ENCODE measurements around the gene GON7.
"Not testable (repeated sequence)": the region's sequence is repeated elsewhere in the genome, so short reads cannot be mapped to it uniquely, and the experiment has no call there.

Gene GON7

DNA sequence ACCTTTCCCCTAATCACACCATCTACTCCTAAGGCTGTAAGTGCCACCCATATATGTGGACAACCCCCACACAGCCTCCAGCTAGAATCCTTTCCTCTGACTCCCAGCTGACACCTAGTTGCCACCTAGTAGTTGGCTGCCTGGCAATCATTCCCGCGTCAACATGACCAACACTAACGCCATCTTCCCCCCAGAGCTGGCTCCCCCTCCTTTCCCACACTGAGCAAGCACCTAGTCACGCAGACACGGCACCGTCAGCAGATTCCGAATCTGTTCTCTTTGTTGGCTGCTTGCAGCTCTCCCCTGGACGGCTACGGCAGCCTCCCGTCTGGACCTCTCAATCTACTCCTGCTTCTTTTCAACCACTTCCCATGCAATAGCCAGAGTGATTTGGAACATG lies 27.9 kb upstream of the GON7 start:
- TF ChIP-seq, protein P1, sequence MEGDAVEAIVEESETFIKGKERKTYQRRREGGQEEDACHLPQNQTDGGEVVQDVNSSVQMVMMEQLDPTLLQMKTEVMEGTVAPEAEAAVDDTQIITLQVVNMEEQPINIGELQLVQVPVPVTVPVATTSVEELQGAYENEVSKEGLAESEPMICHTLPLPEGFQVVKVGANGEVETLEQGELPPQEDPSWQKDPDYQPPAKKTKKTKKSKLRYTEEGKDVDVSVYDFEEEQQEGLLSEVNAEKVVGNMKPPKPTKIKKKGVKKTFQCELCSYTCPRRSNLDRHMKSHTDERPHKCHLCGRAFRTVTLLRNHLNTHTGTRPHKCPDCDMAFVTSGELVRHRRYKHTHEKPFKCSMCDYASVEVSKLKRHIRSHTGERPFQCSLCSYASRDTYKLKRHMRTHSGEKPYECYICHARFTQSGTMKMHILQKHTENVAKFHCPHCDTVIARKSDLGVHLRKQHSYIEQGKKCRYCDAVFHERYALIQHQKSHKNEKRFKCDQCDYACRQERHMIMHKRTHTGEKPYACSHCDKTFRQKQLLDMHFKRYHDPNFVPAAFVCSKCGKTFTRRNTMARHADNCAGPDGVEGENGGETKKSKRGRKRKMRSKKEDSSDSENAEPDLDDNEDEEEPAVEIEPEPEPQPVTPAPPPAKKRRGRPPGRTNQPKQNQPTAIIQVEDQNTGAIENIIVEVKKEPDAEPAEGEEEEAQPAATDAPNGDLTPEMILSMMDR (conservative IDR thresholded peaks at IDR 0.05; ENCODE audit: control insufficient read depth, insufficient read depth, low read depth, low read length), result no peak
- peak; percentile 89 for DNase-seq (ENCODE audit: low read depth)
- no peak overlapping the region for H3K4me3 ChIP-seq (ENCODE audit: control insufficient read depth, low read depth, low read length)

DNA sequence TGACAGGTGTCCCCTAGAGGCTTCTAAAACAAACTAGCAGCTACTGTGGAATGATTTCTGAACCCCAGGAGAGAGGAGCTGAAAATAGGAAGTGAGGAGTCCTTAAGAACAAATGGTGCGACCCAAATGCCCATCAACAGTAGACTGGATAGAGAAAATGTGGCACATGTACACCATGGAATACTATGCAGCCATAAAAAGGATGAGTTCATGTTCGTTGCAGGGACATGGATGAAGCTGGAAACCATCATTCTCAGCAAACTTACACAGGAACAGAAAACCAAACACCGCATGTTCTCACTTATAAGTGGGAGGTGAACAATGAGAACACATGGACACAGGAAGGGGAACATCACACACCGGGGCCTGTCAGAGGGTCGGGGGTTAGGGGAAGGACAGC lies 26.2 kb upstream of the GON7 start:
- H3K4me3 ChIP-seq (ENCODE audit: control insufficient read depth, low read depth, low read length); DNase-seq (ENCODE audit: low read depth): not testable (repeated sequence)

DNA sequence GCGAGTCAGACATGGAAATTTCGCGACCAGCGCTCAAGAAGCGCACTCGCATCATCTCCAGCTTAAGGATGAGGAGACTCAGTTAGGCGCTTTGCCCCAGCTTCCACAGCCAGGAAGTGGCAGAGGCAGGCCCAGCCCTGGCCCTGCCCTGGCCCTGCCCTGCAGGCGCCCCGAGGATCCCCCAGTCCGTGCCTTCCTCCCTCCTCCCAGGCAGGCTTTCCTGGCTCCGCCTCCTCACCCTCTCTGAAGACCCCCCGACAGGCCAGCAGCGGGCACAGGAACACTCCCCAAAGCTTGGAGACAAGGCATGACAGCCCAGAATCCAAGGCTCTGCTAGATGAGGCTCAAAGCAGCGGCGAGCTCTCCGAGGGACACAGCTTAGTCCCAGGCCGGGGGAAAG lies 25.3 kb upstream of the GON7 start:
- H3K4me3 ChIP-seq (ENCODE audit: control insufficient read depth, low read depth, low read length), result no peak overlapping the region
- TF ChIP-seq, protein P1 (conservative IDR thresholded peaks at IDR 0.05; ENCODE audit: control insufficient read depth, insufficient read depth, low read depth, low read length), result no peak
- no peak for DNase-seq (ENCODE audit: low read depth)

GRCh38 chr14:93231129-93231979 lies 24.5 kb upstream of the GON7 start:
- TF ChIP-seq, protein P1 (conservative IDR thresholded peaks at IDR 0.05; ENCODE audit: control insufficient read depth, insufficient read depth, low read depth, low read length), result no peak
- H3K4me3 ChIP-seq (ENCODE audit: control insufficient read depth, low read depth, low read length), result peak overlapping the region; percentile 65

GRCh38 chr14:93230539-93230938 lies 23.7 kb upstream of the GON7 start:
- H3K4me3 ChIP-seq (ENCODE audit: control insufficient read depth, low read depth, low read length), result no peak overlapping the region
- TF ChIP-seq, protein P1 (conservative IDR thresholded peaks at IDR 0.05; ENCODE audit: control insufficient read depth, insufficient read depth, low read depth, low read length), result no peak

More at GRCh38 chr14:93231129-93231979, 24.5 kb upstream of the GON7 start:
- peak; percentile 66 for DNase-seq (ENCODE audit: low read depth)

DNA sequence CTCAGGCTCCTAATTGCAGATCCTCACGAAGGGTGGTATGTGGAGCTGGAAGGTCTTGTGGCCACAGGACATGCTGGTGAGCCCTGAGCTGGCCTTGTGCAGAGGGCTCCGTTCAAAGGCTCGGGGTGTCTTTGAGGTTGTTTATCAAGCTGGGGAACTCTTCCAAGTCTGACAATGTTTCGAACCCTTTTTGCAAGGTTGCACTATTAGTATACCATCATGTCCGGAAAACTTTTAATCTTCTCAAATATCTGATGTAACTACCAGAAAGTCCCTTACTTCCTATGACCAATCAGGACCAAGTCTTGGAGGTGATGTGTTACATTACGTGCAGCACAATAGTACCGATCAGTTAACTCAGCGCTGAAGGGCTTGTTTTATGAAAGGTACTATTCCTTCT lies 21.7 kb upstream of the GON7 start:
- TF ChIP-seq, protein P1 (conservative IDR thresholded peaks at IDR 0.05; ENCODE audit: control insufficient read depth, insufficient read depth, low read depth, low read length), result no peak
- no peak for DNase-seq (ENCODE audit: low read depth)
- H3K4me3 ChIP-seq (ENCODE audit: control insufficient read depth, low read depth, low read length), result no peak overlapping the region

More at GRCh38 chr14:93230539-93230938, 23.7 kb upstream of the GON7 start:
- DNase-seq (ENCODE audit: low read depth), result no peak

DNA sequence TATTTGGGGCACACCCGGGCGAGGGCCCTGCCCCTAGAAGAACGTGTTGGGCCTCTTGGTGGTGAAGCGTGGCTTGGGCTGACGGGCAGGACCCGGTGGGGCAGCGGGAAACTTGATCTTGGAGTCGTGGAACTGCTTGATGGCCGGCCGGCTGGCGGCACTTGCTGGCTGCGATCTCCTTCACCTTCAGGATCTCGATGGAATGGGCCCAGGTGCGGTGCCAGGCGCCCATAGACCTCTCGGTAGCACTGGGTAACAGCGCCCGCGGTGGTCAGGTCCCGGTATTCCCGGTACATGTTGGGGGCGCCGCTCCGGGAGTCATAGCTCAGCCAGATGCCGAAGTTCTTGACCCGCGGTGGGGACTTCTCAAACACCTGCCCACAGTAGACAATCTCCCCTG lies 16.7 kb upstream of the GON7 start:
- H3K4me3 ChIP-seq (ENCODE audit: control insufficient read depth, low read depth, low read length), result no peak overlapping the region
- no peak for DNase-seq (ENCODE audit: low read depth)
- TF ChIP-seq, protein P1 (conservative IDR thresholded peaks at IDR 0.05; ENCODE audit: control insufficient read depth, insufficient read depth, low read depth, low read length), result no peak

Data from fibroblast of mammary gland (primary cell).